HG03108 (cell line): Measurements from ENCODE around the gene AUTS2.

Experiments
- ATAC-seq: cut with Tn5 transposase; IDR thresholded peaks from one replicate; pipeline ENCODE4 v1.9.1; 2021; ENCODE audit warnings: moderate library complexity; ENCODE audit not compliant: unreplicated experiment

The AUTS2 gene

GRCh38 chr7:69879989-69880388 lies 281.7 kb downstream of the AUTS2 start:
- ATAC-seq: no peak

GRCh38 chr7:69880840-69881239 lies 282.6 kb downstream of the AUTS2 start:
- no peak for ATAC-seq

- ATAC-seq: peak; percentile 52
Measured at GRCh38 chr7:69882269-69882668, 284.0 kb downstream of the AUTS2 start.

GRCh38 chr7:69883399-69883891 lies 285.2 kb downstream of the AUTS2 start:
- no peak for ATAC-seq

GRCh38 chr7:69885431-69885830 lies 287.2 kb downstream of the AUTS2 start:
- no peak for ATAC-seq

- no peak for ATAC-seq
Measured at GRCh38 chr7:69889338-69889975, 291.2 kb downstream of the AUTS2 start.

GRCh38 chr7:69889976-69890351 lies 291.7 kb downstream of the AUTS2 start:
- no peak for ATAC-seq

GRCh38 chr7:69892790-69893189 lies 294.5 kb downstream of the AUTS2 start:
- no peak for ATAC-seq

- ATAC-seq: no peak
Measured at GRCh38 chr7:69893906-69894305, 295.6 kb downstream of the AUTS2 start.

- no peak for ATAC-seq
Measured at GRCh38 chr7:69895446-69895845, 297.2 kb downstream of the AUTS2 start.

- ATAC-seq: no peak
Measured at GRCh38 chr7:69896121-69896520, 297.8 kb downstream of the AUTS2 start.

- ATAC-seq: peak; percentile 72
Measured at GRCh38 chr7:69898189-69898588, 299.9 kb downstream of the AUTS2 start.

GRCh38 chr7:69903410-69903809 lies 305.1 kb downstream of the AUTS2 start:
- ATAC-seq: no peak

GRCh38 chr7:69906283-69906995 lies 308.2 kb downstream of the AUTS2 start:
- peak; percentile 86 for ATAC-seq

- ATAC-seq: no peak
Measured at GRCh38 chr7:69907720-69908119, 309.4 kb downstream of the AUTS2 start.

- no peak for ATAC-seq
Measured at GRCh38 chr7:69908454-69908853, 310.2 kb downstream of the AUTS2 start.

GRCh38 chr7:69910150-69910549 lies 311.9 kb downstream of the AUTS2 start:
- ATAC-seq: no peak

GRCh38 chr7:69911337-69911736 lies 313.1 kb downstream of the AUTS2 start:
- no peak for ATAC-seq

GRCh38 chr7:69912141-69912540 lies 313.9 kb downstream of the AUTS2 start:
- no peak for ATAC-seq

- ATAC-seq: no peak
Measured at GRCh38 chr7:69912846-69913245, 314.6 kb downstream of the AUTS2 start.

- no peak for ATAC-seq
Measured at GRCh38 chr7:69919426-69920111, 321.3 kb downstream of the AUTS2 start.

GRCh38 chr7:69920797-69921196 lies 322.5 kb downstream of the AUTS2 start:
- no peak for ATAC-seq
